IMR-90 (cell line): ENCODE data around the gene AHCYL2. TPM values are rescaled to one million over a fixed set of nuclear protein-coding genes. Genes with fewer than 3 reads are reported as not detected.

Experiments
- ATAC-seq: fragments of 200-7000 bp; cut with Tn5 transposase; 2 replicates; pipeline ENCODE4 v1.9.1; 2020; ENCODE audit warnings: low read depth, mild to moderate bottlenecking, moderate library complexity
- BruUV-seq: library from RNA; stranded (reverse); fragments of 400-500 nt; replicated peaks from 2 replicates; lab custom pipeline; 2021; lab: Mats Ljungman, UMichigan
- CTCF ChIA-PET: fragments of 300-600 bp; formaldehyde crosslinking; extraction: SDS; loops from one replicate; lab custom pipeline; 2021; ENCODE audit warnings: antibody characterized with exemption; lab: Yijun Ruan, JAX
- POLR2A ChIA-PET: fragments of 300-600 bp; sonication (Branson Sonifier 250); formaldehyde crosslinking; loops from one replicate; lab custom pipeline; 2022; ENCODE audit warnings: antibody characterized with exemption; ENCODE audit not compliant: unreplicated experiment; lab: Charles Lee
- DNase-seq: peaks from one replicate; pipeline ENCODE4 v3.0.0; 2013
- H2AFZ ChIP-seq: replicated peaks from 2 replicates; pipeline ENCODE3; 2013; ENCODE audit warnings: low read length, mild to moderate bottlenecking; ENCODE audit not compliant: poor library complexity
- H2AK5ac ChIP-seq: 2 replicates; pipeline ENCODE4 v1.6.1; 2013; ENCODE audit warnings: low read depth, low read length, inconsistent platforms
- H2AK9ac ChIP-seq: replicated peaks from 2 replicates; pipeline ENCODE3; 2013; ENCODE audit warnings: mild to moderate bottlenecking, low read depth, low read length, moderate library complexity; ENCODE audit not compliant: poor library complexity
- H2BK120ac ChIP-seq: 2 replicates; pipeline ENCODE4 v1.6.1; 2013; ENCODE audit warnings: low read depth, low read length, inconsistent platforms
- H2BK15ac ChIP-seq: 3 replicates; pipeline ENCODE4 v1.6.1; 2013; ENCODE audit warnings: low read depth, low read length, inconsistent platforms
- H2BK20ac ChIP-seq: 2 replicates; pipeline ENCODE4 v1.6.1; 2013; ENCODE audit warnings: low read depth, mild to moderate bottlenecking, inconsistent platforms, low read length, moderate library complexity
- H2BK5ac ChIP-seq: 2 replicates; pipeline ENCODE4 v1.6.1; 2013; ENCODE audit warnings: mild to moderate bottlenecking, low read depth, low read length, inconsistent platforms; ENCODE audit not compliant: poor library complexity, severe bottlenecking
- H3K14ac ChIP-seq: replicated peaks from 2 replicates; pipeline ENCODE4 v1.6.1; 2013; ENCODE audit warnings: low read depth, low read length, inconsistent platforms
- H3K18ac ChIP-seq: 2 replicates; pipeline ENCODE4 v1.6.1; 2013; ENCODE audit warnings: low read depth, low read length, control low read depth
- H3K23ac ChIP-seq: 2 replicates; pipeline ENCODE4 v1.6.1; 2013; ENCODE audit warnings: low read depth, low read length, inconsistent platforms
- H3K27ac ChIP-seq: 2 replicates; pipeline ENCODE4 v1.5.1; 2013; ENCODE audit warnings: mild to moderate bottlenecking, control low read depth, low read length; ENCODE audit not compliant: insufficient read depth
- H3K27me3 ChIP-seq: 2 replicates; pipeline ENCODE4 v1.6.1; 2013; ENCODE audit warnings: low read length; ENCODE audit not compliant: control insufficient read depth, insufficient read depth
- H3K36me3 ChIP-seq: 2 replicates; pipeline ENCODE4 v1.6.1; 2013; ENCODE audit warnings: low read length, mixed read lengths; ENCODE audit not compliant: control insufficient read depth, insufficient read depth
- H3K4ac ChIP-seq: 2 replicates; pipeline ENCODE4 v1.6.1; 2013; ENCODE audit warnings: low read depth, low read length, inconsistent platforms
- H3K4me1 ChIP-seq: 2 replicates; pipeline ENCODE4 v1.6.1; 2013; ENCODE audit warnings: low read length, mixed read lengths; ENCODE audit not compliant: control insufficient read depth, insufficient read depth
- H3K4me2 ChIP-seq: 2 replicates; pipeline ENCODE4 v1.6.1; 2013; ENCODE audit warnings: low read depth, mild to moderate bottlenecking, control low read depth, low read length, moderate library complexity
- H3K4me3 ChIP-seq: 2 replicates; pipeline ENCODE4 v1.5.1; 2013; ENCODE audit warnings: low read depth, mild to moderate bottlenecking, control low read depth, low read length, moderate library complexity; ENCODE audit not compliant: insufficient read depth
- H3K56ac ChIP-seq: 2 replicates; pipeline ENCODE4 v1.6.1; 2013; ENCODE audit warnings: low read length, inconsistent platforms; ENCODE audit not compliant: insufficient read depth; ENCODE audit errors: extremely low read depth
- H3K79me1 ChIP-seq, 2 experiments: 2 replicates each; pipeline ENCODE4 v1.6.1; 2013; ENCODE audit warnings: low read length in 2 of 2, inconsistent platforms in 1 of 2, low read depth in 1 of 2
- H3K9ac ChIP-seq: 2 replicates; pipeline ENCODE4 v1.6.1; 2013; ENCODE audit warnings: low read depth, low read length, control low read depth
- H3K9me1 ChIP-seq: 2 replicates; pipeline ENCODE4 v1.6.1; 2013; ENCODE audit warnings: low read length, inconsistent platforms; ENCODE audit not compliant: insufficient read depth
- H3K9me3 ChIP-seq: 2 replicates; pipeline ENCODE4 v1.6.1; 2013; ENCODE audit warnings: low read length; ENCODE audit not compliant: control insufficient read depth, insufficient read depth
- H4K20me1 ChIP-seq: 2 replicates; pipeline ENCODE4 v1.6.1; 2013; ENCODE audit warnings: low read length, inconsistent platforms; ENCODE audit not compliant: insufficient read depth
- H4K5ac ChIP-seq: 2 replicates; pipeline ENCODE4 v1.6.1; 2013; ENCODE audit warnings: mild to moderate bottlenecking, low read depth, low read length, control low read depth
- H4K8ac ChIP-seq, 2 experiments: 2 replicates each; pipeline ENCODE4 v1.6.1; 2013; ENCODE audit warnings: low read depth in 2 of 2, low read length in 2 of 2, control low read depth in 1 of 2, inconsistent platforms in 1 of 2
- H4K91ac ChIP-seq: 2 replicates; pipeline ENCODE4 v1.6.1; 2013; ENCODE audit warnings: low read depth, low read length, inconsistent platforms; ENCODE audit not compliant: insufficient read depth
- CEBPB ChIP-seq: IDR thresholded peaks from 2 replicates; pipeline ENCODE4 v1.6.1; 2012; ENCODE audit warnings: low read depth, low read length, improper control_type of control experiment
- ELK1 ChIP-seq: fragments of 150-350 bp; IDR thresholded peaks from 2 replicates; pipeline ENCODE4 v1.6.1; 2016; ENCODE audit warnings: low read depth, mild to moderate bottlenecking, low read length, moderate library complexity, borderline replicate concordance
- MAZ ChIP-seq: IDR thresholded peaks from 2 replicates; pipeline ENCODE4 v1.6.1; 2012; ENCODE audit warnings: low read depth, mild to moderate bottlenecking, low read length, improper control_type of control experiment, moderate library complexity, borderline replicate concordance
- MXI1 ChIP-seq: IDR thresholded peaks from 2 replicates; pipeline ENCODE4 v1.6.1; 2012; ENCODE audit warnings: low read depth, mild to moderate bottlenecking, low read length, moderate library complexity, borderline replicate concordance
- NFE2L2 ChIP-seq: fragments of 150-350 bp; IDR thresholded peaks from 2 replicates; pipeline ENCODE4 v1.6.1; 2016; ENCODE audit warnings: low read depth, mild to moderate bottlenecking, low read length
- RFX5 ChIP-seq: IDR thresholded peaks from 2 replicates; pipeline ENCODE4 v1.8.0; 2012; ENCODE audit warnings: low read depth, mild to moderate bottlenecking, low read length, moderate library complexity
- USF2 ChIP-seq: fragments of 150-350 bp; IDR thresholded peaks from 2 replicates; pipeline ENCODE4 v1.6.1; 2017; ENCODE audit warnings: mild to moderate bottlenecking, antibody characterized with exemption, low read length, low read depth
- WGBS, 2 experiments: methylation state at CpG; one replicate each; pipeline versions ENCODE4 v1.1.5 to v1.1.7; 2013; ENCODE audit warnings: missing lambda C conversion rate in 2 of 2; ENCODE audit not compliant: insufficient read length in 1 of 2; ENCODE audit errors: extremely low coverage in 2 of 2; 5-methylcytosine and 5-hydroxymethylcytosine counted together
- dilution Hi-C: fragments of 300-500 bp; cut with HindIII; formaldehyde crosslinking; loops from one replicate; pipeline ENCODE4 v1.14.3; 2018; ENCODE audit warnings: low sequenced_read_pairs; ENCODE audit not compliant: unreplicated experiment
- in situ Hi-C: fragments of 300-500 bp; cut with MboI; formaldehyde crosslinking; loops from 3 replicates; pipeline ENCODE4 v1.14.3; 2019; ENCODE audit warnings: low sequenced_read_pairs, inconsistent platforms, mixed read lengths
- intact Hi-C: fragments of 100-400 bp; cut with micrococcal nuclease; formaldehyde crosslinking; loops from 2 replicates; pipeline ENCODE4 v1.10.0; 2022
- polyA plus RNA-seq, 3 experiments: library from polyadenylated mRNA; depleted of rRNA; stranded (reverse); fragments of >200 nt; gene quantifications; 2 replicates each; pipeline ENCODE4 v1.2.3, GENCODE V29; 2012; ENCODE audit warnings: low replicate concordance in 1 of 3
- total RNA-seq: library from RNA; depleted of rRNA; stranded (reverse); fragments of >200 nt; gene quantifications from 2 replicates; pipeline ENCODE4 v1.2.3, GENCODE V29; 2012

Gene AHCYL2
- total and polyA plus RNA-seq, 2 of the 4 experiments (the other 2 are of a cell fraction): 5.7 to 7.6 TPM

- Histone ChIP-seq H3K14ac (no peak overlapping the region), H2AK5ac (no peak overlapping the region), H2AK9ac (no peak overlapping the region), H4K91ac (no peak overlapping the region), H2BK120ac (no peak overlapping the region), H3K18ac (no peak overlapping the region), H2BK5ac (no peak overlapping the region), H4K5ac (no peak overlapping the region), H2BK15ac (no peak overlapping the region), H3K23ac (no peak overlapping the region), H3K4me3 (no peak overlapping the region), H2AFZ (no peak overlapping the region), H3K56ac (no peak overlapping the region), H3K27ac (no peak overlapping the region), H3K79me1 (no peaks in the 10 kb centered on the region), H3K9me3 (no peaks in the 10 kb centered on the region), H3K9ac (no peak overlapping the region), H3K4me2 (no peak overlapping the region), H4K20me1 (no peaks in the 10 kb centered on the region), H3K4me1 (peaks cover 5% of the 10 kb centered on the region; the same call in 1 of the 2 replicates), H3K36me3 (no peaks in the 10 kb centered on the region), H4K8ac (no peak overlapping the region), H3K4ac (no peak overlapping the region), H3K27me3 (no peaks in the 10 kb centered on the region; the same call in 1 of the 2 replicates), H2BK20ac (no peak overlapping the region), H3K9me1 (no peaks in the 10 kb centered on the region)
- WGBS, 2 experiments: no CpG with 5 or more reads among the region's 2 CpGs
- ChIA-PET CTCF (no interaction called here), POLR2A (no interaction called here)
- ATAC-seq (no peak), DNase-seq (no peak)
- intact Hi-C loops: no loop called here
- TF ChIP-seq MXI1 (no peak), NFE2L2 (no peak), CEBPB (no peak), MAZ (no peak), USF2 (no peak), ELK1 (no peak), RFX5 (no peak)
- dilution Hi-C loops: no loop called here
- in situ Hi-C loops: no loop called here
- no TSS peak for BruUV-seq
Observed at GRCh38 chr7:129348023-129348740, 123.4 kb downstream of the AHCYL2 start.
